GM21717 (cell line): ENCODE data around the gene FOXD3.
A peak's percentile ranks its signal among the peaks of the same experiment; 100 is the strongest.
"Not testable (repeated sequence)": the region's sequence is repeated elsewhere in the genome, so short reads cannot be mapped to it uniquely, and the experiment has no call there.

ENCODE experiments used
- ATAC-seq: cut with Tn5 transposase; IDR thresholded peaks from one replicate; pipeline ENCODE4 v1.9.1; 2021; ENCODE audit warnings: mild to moderate bottlenecking, moderate library complexity; ENCODE audit not compliant: unreplicated experiment

Gene FOXD3

DNA sequence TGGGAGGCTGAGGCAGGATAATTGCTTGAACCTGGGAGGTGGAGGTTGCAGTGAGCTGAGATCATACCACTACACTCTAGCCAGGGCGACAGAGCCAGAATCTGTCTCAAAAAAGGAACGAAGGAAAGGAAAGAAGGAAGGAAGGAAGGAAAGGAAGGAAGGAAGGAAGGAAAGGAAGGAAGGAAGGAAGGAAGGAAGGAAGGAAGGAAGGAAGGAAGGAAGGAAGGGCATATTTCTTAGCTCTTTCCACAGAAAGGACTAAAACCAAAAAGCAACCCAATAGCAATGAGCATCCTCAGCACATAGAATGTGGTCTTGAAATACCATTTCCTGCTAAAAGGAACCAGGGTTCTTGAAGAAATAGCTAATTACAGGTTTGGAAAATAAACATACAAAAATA, 33.9 kb downstream of the FOXD3 start:
- not testable (repeated sequence) for ATAC-seq

DNA sequence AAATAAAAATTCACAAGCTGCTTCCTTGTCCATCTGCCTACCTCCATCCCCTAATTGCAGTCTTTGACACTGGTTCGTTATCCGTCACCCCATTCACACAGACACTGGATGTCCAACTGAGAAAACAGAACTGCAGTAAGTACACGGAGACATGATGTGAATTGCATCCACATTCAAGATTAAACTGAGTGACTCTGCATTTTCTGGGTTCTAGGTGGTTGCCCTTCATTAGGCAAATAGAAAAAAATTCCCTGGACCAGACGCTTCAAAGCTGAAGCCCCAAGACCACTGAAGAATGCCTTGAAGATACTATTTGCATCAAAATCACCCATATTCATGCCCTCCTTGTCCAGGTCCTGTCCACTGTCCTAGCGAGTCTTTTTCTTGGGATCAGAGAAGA, 37.2 kb downstream of the FOXD3 start:
- no peak for ATAC-seq

DNA sequence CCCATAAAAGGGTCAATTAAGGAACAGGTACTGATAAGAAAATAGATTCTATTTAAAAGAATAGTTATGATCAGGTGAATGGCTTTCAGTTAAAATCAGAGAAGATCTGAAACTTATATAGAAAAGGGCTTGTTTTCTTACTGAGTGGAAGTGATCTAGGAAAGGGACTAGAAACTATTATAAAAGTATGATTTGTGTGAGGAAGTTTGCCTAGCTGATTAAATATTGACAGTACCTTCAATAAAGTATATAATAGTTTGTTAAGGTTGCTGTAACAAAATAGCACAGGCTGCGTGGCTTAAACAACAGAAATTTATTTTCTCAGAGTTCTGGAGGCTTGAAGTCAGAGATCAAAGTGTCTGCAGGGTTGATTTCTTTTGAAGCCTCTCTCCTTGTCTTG, 39.7 kb downstream of the FOXD3 start:
- ATAC-seq, result no peak

DNA sequence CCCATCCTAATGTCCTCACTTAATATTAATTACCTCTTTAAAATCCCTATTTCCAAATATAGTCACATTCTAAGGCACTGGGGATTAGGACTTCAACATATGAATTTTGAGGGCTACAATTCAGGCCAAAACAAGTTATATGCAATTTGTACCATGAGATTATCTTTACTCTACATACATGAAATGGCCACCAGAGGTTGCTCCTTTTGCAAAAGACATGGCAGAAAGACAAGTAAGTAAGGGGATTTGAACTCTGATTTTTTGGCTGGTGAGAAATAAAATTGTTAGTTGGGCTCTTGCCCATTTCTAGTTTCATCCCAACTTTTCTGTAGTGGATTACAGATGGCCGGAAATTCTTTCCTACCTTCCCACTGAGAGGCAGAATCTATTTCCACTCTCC, 40.2 kb downstream of the FOXD3 start:
- ATAC-seq, result no peak

DNA sequence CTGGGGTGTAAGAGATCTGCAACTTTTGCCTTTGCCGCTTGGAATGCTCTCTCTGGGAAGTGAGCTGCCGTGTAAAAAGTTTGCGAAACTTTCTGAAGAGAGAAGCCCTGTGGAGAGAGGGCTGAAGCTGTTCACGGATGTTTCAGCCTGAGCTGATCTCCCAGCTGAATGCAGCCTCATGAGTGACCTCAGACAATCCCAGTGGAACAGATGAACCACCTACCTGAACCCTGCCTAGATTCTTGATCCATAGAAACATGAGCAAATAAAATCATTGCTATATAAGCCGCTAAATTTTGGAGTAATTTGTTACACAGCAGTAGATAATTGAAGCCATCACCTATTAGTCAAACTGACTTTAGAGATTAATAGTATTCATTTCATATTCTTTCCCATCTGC, 40.6 kb downstream of the FOXD3 start:
- no peak for ATAC-seq

DNA sequence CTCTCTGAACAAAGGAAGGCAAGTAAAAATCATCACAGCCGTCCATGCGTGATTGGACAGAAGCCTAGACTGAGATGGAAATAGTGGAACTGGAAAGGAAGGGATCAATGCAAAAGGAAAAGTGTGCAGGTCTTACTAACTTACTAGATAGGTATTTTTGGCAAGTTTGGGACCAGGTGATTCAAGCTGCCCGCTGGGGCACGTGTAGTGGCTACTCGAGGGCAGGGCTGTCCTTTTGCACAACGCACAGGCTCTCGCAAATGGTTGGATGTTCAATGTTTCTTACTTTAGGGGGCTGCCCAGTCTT, 44.5 kb downstream of the FOXD3 start:
- ATAC-seq, result no peak

DNA sequence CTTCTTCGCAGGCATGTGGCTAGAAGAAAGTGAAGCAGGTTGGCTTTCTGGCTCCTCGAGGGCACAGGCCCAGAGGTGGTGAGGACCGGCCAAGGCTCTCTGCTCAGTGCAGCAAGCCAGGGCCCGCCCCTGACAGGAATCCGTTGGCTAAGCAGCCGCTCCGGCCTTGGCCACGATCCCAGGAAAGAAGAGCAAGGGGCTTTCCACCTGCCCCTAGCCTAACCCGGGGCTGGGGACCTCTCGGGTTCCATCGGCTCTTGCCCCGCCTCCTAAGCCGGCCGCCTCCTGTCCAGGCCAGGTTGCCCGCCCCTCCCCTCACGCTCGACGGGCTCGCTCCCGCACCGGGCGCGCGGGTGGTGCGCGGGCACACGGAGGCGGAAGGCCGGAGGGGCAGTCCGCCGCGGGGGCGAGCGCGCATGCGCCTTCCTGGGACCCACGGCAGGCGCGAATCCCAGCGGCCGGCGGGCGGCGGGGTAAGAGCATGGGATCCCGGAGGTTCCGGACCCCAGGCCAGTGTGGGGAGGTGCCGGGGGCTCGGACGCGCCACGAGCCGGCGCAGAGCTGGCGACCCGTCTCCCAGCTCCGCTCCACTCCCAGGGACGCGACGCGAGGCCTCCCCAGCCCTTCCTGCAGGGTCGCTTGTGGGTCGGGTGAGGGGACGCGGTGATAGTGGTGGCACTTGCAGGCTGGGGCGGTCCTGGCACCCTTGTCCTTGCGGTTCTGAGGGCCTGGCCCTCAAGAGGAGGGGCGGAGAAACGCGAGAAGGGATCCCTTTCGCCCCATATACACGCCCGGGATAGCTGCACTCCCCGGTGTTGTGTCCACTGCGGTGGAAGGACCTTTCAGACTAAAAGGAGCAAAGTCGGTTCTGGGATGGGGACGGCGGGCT, 45.1 kb downstream of the FOXD3 start, which contains the start of gene ALG6:
TSS of gene ALG6 (plus strand) at position 413 of the 889 bp plus-strand sequence. CDS start 3,351 bp downstream, outside the sequence.
- ATAC-seq, result peak; percentile 94

DNA sequence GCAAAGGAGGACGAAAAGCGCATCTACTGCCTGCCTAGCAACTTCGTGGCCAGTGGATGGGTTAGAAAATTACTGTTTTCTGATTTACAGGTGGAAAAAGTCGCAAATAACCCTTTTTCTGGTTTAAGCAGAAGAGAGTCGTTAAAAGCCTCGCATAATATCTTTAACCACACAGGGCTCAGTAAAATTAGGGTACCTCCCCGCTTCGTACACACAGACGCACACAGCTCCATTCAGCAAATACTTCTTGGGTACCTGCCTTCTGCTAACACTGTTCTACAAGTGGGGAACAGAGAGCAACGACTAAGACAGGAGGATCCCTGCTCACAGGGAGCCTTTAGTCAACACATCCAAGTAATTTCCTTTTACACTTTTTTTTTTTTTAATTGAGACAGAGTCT, 45.8 kb downstream of the FOXD3 start:
- no peak for ATAC-seq
